ENCODE data around the gene BEAN1. TPM values are rescaled to one million over a fixed set of nuclear protein-coding genes. Genes with fewer than 3 reads are reported as not detected.

The BEAN1 gene
- total and polyA plus RNA-seq, 7 donors, result 0.01 to 0.08 TPM; not detected in 5

- DNase-seq, result no peak
- Histone ChIP-seq H3K27me3 (ENCODE audit: insufficient read depth in 3 of 3, low read length in 2 of 3) (peaks cover 0 to 7% (median 5%) of the 10 kb centered on the region in 3 donors), H3K36me3 (ENCODE audit: insufficient read depth in 1 of 2, low read depth in 1 of 2) (no peaks in the 10 kb centered on the region), H3K9me3 (no peaks in the 10 kb centered on the region), H3K27ac (no peak overlapping the region), H3K4me1 (no peaks in the 10 kb centered on the region), H3K4me3 (no peak overlapping the region)
- TF ChIP-seq CTCF (IDR thresholded peaks at IDR 0.05), result no peak
- intact Hi-C loops (cut with DNase I), result no loop called here
- WGBS, 3 donors, result 81 to 84% (median 84%) methylated on average over 10 of the region's 10 CpGs
- no peak for ATAC-seq
These were observed 13.2 kb downstream of the BEAN1 start for GRCh38 chr16:66440271-66440802.

- H3K4me3 ChIP-seq, result no peak overlapping the region
- peaks cover 0 to 7% (median 5%) of the 10 kb centered on the region in 3 donors for H3K27me3 ChIP-seq (ENCODE audit: insufficient read depth in 3 of 3, low read length in 2 of 3)
- DNase-seq (no peak), ATAC-seq (no peak)
- intact Hi-C loops (cut with DNase I), result no loop called here
- no peaks in the 10 kb centered on the region for H3K9me3 ChIP-seq
- no peak overlapping the region for H3K27ac ChIP-seq
- whole genome bisulfite sequencing, 3 donors, result 92 to 93% (median 92%) methylated on average over 11 of the region's 11 CpGs
- TF ChIP-seq CTCF (IDR thresholded peaks at IDR 0.05), result no peak
- H3K36me3 ChIP-seq (ENCODE audit: insufficient read depth in 1 of 2, low read depth in 1 of 2), result no peaks in the 10 kb centered on the region
- no peaks in the 10 kb centered on the region for H3K4me1 ChIP-seq
These were observed 13.9 kb downstream of the BEAN1 start for GRCh38 chr16:66440970-66441369.

- no peak overlapping the region for H3K27ac ChIP-seq
- no peaks in the 10 kb centered on the region for H3K4me1 ChIP-seq
- peaks cover 0 to 7% (median 5%) of the 10 kb centered on the region in 3 donors for H3K27me3 ChIP-seq (ENCODE audit: insufficient read depth in 3 of 3, low read length in 2 of 3)
- no peak for TF ChIP-seq CTCF (IDR thresholded peaks at IDR 0.05)
- ATAC-seq (no peak), DNase-seq (no peak)
- H3K9me3 ChIP-seq, result no peaks in the 10 kb centered on the region
- intact Hi-C loops (cut with DNase I), result no loop called here
- 65 to 79% (median 72%) methylated on average over 7 of the region's 7 CpGs for WGBS, 3 donors
- H3K4me3 ChIP-seq, result no peak overlapping the region
- no peaks in the 10 kb centered on the region for H3K36me3 ChIP-seq (ENCODE audit: insufficient read depth in 1 of 2, low read depth in 1 of 2)
These were observed 14.7 kb downstream of the BEAN1 start for GRCh38 chr16:66441586-66442375.

GRCh38 chr16:66442502-66443268 is 15.6 kb downstream of the BEAN1 start:
- no peak overlapping the region for H3K27ac ChIP-seq
- H3K27me3 ChIP-seq (ENCODE audit: insufficient read depth in 3 of 3, low read length in 2 of 3), result peaks cover 0 to 5% (median 5%) of the 10 kb centered on the region in 3 donors
- DNase-seq (no peak), ATAC-seq (no peak)
- WGBS, 3 donors, result 74 to 84% (median 84%) methylated on average over 6 of the region's 6 CpGs
- no peak overlapping the region for H3K4me3 ChIP-seq
- intact Hi-C loops (cut with DNase I), result no loop called here
- no peaks in the 10 kb centered on the region for H3K4me1 ChIP-seq
- no peaks in the 10 kb centered on the region for H3K9me3 ChIP-seq
- H3K36me3 ChIP-seq (ENCODE audit: insufficient read depth in 1 of 2, low read depth in 1 of 2), result no peaks in the 10 kb centered on the region
- no peak for TF ChIP-seq CTCF (IDR thresholded peaks at IDR 0.05)
